GM10266 (cell line): Measurements from ENCODE around the gene GRIP1.

Experiments used
- DNase-seq: peaks from one replicate; pipeline ENCODE4 v3.0.0; 2012; ENCODE audit errors: extremely low spot score
- TF ChIP-seq, protein P1 (sequence below): IDR thresholded peaks from 2 replicates; pipeline ENCODE4 v1.5.1; 2012; ENCODE audit warnings: mild to moderate bottlenecking, low read depth; ENCODE audit not compliant: control insufficient read depth, insufficient read depth; ENCODE audit errors: missing control alignments

The GRIP1 gene

GRCh38 chr12:66497008-66497897 is 181.6 kb downstream of the GRIP1 start:
- DNase-seq, result no peak
- TF ChIP-seq, protein P1, sequence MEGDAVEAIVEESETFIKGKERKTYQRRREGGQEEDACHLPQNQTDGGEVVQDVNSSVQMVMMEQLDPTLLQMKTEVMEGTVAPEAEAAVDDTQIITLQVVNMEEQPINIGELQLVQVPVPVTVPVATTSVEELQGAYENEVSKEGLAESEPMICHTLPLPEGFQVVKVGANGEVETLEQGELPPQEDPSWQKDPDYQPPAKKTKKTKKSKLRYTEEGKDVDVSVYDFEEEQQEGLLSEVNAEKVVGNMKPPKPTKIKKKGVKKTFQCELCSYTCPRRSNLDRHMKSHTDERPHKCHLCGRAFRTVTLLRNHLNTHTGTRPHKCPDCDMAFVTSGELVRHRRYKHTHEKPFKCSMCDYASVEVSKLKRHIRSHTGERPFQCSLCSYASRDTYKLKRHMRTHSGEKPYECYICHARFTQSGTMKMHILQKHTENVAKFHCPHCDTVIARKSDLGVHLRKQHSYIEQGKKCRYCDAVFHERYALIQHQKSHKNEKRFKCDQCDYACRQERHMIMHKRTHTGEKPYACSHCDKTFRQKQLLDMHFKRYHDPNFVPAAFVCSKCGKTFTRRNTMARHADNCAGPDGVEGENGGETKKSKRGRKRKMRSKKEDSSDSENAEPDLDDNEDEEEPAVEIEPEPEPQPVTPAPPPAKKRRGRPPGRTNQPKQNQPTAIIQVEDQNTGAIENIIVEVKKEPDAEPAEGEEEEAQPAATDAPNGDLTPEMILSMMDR, result no peak

- no peak for DNase-seq
- TF ChIP-seq, protein P1, result no peak
Observed at GRCh38 chr12:66496595-66496994, 182.3 kb downstream of the GRIP1 start.

DNA sequence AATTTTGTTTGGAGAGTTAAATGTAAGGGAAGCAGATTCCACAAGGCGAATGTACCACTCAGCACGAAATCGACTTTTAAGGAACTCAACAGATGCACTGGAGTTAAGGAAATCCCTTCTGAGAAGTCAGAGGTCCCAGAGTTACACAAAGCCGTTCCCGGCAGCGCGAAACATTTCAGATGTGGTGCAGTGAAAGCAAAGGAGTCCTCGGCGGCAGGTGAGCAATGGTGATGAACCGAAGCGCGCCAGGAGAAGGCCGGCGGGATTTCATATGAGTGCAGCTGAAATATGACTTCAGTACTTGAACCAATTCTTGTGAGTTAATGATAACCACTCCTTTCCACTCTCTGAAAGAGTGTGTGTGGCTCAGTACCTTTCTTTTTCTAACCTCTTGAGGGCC is 183.2 kb downstream of the GRIP1 start:
- DNase-seq, result no peak
- TF ChIP-seq, protein P1, result no peak

- TF ChIP-seq, protein P1, result no peak
Observed at GRCh38 chr12:66493819-66494218, 185.1 kb downstream of the GRIP1 start.

DNA sequence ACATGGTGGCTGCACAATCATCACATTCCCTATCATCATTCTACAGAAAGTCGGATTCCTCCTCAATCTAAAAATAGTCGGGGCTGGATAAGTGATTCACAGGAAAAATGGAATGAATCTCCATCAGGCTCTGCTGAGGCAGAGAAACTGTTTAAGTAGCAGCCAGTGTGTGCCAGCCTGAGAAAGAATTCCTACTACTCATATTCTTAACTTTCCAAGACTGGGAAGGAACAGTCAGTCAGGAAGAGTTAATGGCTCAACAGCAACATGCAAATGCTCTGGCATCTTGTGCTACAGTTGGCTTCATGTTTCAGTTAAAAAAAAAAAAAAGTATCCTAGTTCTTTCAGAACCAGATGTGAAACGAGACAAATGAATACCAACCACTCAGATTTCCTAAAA is 187.0 kb downstream of the GRIP1 start:
- no peak for DNase-seq
- TF ChIP-seq, protein P1, result no peak

More at GRCh38 chr12:66493819-66494218, 185.1 kb downstream of the GRIP1 start:
- no peak for DNase-seq

GRCh38 chr12:66482351-66483203 is 196.3 kb downstream of the GRIP1 start:
- DNase-seq, result no peak
- TF ChIP-seq, protein P1, result no peak
